ENCODE data around the gene CARD14. TPM values are rescaled to one million over a fixed set of nuclear protein-coding genes. Genes with fewer than 3 reads are reported as not detected.
"Not testable (repeated sequence)": the region's sequence is repeated elsewhere in the genome, so short reads cannot be mapped to it uniquely, and the experiment has no call there.

Gene CARD14
- total RNA-seq, 1 experiment from 2014 or later: 16.5 TPM

DNA sequence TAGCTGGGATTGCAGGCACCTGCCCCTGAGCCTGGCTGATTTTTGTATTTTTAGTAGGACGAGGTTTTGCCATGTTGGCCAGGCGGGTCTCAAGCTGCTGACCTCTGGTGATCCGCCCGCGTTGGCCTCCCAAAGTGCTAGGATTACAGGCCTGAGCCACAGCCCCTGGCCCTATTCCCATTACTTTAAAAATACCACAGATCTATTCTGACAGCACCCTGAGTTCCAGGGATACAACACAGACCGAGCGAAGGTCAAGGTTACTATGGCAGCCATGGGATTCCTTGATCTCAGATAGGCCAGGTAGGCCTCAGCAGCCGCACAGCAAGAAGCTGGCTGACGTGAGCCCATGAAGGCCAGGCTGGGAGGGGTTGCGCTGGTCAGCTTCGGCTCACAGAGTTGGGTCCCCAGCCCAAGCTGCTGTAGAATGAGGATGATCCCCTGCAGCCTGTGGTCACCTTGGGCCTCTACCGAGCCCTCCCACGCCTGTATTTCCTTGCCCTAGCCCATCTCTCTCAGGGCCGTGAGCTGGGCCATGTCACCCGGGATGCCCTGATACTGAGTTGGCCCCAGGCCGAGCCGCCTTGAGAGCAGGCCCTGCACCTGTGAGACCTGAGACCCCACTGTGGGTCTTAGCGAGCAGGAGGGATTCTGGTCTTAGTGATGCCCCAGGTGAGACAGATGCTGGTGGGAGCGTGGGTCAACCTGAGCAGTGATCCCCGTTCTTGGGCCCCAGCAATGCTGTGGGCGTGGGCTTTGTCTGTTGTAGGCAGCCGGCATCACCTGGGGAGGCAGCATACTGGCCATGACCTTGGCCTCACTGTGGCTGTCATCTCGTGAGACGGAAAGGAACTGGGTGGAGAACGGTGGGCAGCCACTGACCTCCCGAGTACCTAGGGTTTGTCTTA, 74.0 kb downstream of the CARD14 start:
- Histone ChIP-seq H3K4me2 (no peak overlapping the region), H3K4me1 (replicated peaks; ENCODE audit: insufficient read depth) (no peaks in the 10 kb centered on the region), H3K27ac (no peak overlapping the region), H3K4me3 (no peak overlapping the region), H3K36me3 (ENCODE audit: low read depth) (no peaks in the 10 kb centered on the region), H3F3A (ENCODE audit: insufficient read depth, low read depth) (no peaks in the 10 kb centered on the region), H3K9me3 (ENCODE audit: insufficient read depth, low read depth) (no peaks in the 10 kb centered on the region), H3K27me3 (ENCODE audit: insufficient read depth, low read depth) (no peaks in the 10 kb centered on the region), H2AFZ (no peak overlapping the region), H3K79me2 (ENCODE audit: low read depth) (no peaks in the 10 kb centered on the region), H4K20me1 (ENCODE audit: insufficient read depth) (no peaks in the 10 kb centered on the region), H3K9me2 (ENCODE audit: insufficient read depth) (no peaks in the 10 kb centered on the region)
- BruUV-seq (replicated peaks): no TSS peak
- no peak for TF ChIP-seq EZH2 (IDR thresholded peaks at IDR 0.05; ENCODE audit: low read depth)
- TF ChIP-seq, protein P1, sequence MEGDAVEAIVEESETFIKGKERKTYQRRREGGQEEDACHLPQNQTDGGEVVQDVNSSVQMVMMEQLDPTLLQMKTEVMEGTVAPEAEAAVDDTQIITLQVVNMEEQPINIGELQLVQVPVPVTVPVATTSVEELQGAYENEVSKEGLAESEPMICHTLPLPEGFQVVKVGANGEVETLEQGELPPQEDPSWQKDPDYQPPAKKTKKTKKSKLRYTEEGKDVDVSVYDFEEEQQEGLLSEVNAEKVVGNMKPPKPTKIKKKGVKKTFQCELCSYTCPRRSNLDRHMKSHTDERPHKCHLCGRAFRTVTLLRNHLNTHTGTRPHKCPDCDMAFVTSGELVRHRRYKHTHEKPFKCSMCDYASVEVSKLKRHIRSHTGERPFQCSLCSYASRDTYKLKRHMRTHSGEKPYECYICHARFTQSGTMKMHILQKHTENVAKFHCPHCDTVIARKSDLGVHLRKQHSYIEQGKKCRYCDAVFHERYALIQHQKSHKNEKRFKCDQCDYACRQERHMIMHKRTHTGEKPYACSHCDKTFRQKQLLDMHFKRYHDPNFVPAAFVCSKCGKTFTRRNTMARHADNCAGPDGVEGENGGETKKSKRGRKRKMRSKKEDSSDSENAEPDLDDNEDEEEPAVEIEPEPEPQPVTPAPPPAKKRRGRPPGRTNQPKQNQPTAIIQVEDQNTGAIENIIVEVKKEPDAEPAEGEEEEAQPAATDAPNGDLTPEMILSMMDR (conservative IDR thresholded peaks at IDR 0.05): no peak
- intact Hi-C loops (cut with micrococcal nuclease; ENCODE audit: unreplicated experiment): no loop called here
- ChIA-PET POLR2A (ENCODE audit: unreplicated experiment) (no interaction called here), CTCF (no interaction called here)
- DNase-seq: no peak

DNA sequence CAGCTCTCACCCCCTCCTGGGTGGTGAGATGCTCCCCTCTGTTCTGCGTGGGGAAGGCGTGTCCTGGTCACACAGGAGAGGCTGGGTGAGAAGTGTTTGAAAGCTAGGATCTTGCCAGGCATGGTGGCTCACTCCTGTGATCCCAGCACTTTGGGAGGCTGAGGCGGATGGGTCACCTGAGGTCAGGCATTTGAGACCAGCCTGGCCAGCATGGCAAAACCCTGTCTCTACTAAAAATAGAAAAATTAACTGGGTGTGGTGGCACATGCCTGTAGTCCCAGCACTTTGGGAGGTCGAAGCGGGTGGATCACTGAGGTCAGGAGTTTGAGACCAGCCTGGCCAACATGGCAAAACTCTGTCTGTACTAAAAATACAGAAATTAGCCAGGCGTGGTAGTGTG, 74.6 kb downstream of the CARD14 start:
- H3K9me3 ChIP-seq (ENCODE audit: insufficient read depth, low read depth); H4K20me1 ChIP-seq (ENCODE audit: insufficient read depth); H3K4me1 ChIP-seq (replicated peaks; ENCODE audit: insufficient read depth); BruUV-seq (replicated peaks); H3F3A ChIP-seq (ENCODE audit: insufficient read depth, low read depth); H3K36me3 ChIP-seq (ENCODE audit: low read depth); H3K27me3 ChIP-seq (ENCODE audit: insufficient read depth, low read depth); H3K4me2 ChIP-seq; POLR2A ChIA-PET (ENCODE audit: unreplicated experiment); intact Hi-C loops (cut with micrococcal nuclease; ENCODE audit: unreplicated experiment); H2AFZ ChIP-seq; H3K79me2 ChIP-seq (ENCODE audit: low read depth); DNase-seq; H3K9me2 ChIP-seq (ENCODE audit: insufficient read depth); H3K27ac ChIP-seq; H3K4me3 ChIP-seq: not testable (repeated sequence)
- CTCF ChIA-PET: interaction anchor here (0.7 kb wide), 1 partner anchor 876 kb away, joined by 8 read pairs; no protein-coding TSS in a partner anchor

DNA sequence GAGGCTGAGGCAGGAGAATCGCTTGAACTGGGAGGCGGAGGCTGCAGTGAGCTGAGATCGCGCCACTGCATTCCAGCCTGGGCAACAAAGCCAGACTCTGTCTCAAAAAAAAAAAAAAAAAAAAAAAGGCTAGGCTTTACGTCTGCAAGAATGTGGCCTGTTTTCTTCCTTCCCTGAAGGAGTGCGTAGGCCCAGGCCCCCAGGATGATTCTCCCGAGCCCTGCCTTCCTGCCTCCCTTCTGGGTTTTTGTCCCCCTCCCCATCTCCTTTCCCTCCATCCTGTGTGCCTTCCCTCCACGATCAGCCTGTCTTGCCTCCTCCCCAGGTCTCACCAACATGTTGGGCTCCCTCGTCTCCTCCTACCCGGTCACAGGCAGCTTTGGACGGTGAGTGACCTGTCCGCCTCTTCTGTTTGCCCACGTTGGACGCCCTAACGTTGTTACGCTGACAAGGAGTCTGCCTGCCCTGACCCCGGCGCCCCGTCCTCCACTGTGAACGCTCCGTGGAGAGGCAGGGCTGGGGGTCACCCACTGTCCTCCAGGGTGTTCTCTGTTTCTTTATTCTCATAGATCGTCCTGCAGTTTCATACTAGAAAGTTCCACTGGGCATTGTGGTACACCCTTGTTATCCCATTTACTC, 75.2 kb downstream of the CARD14 start:
- Histone ChIP-seq H2AFZ (no peak overlapping the region), H3K27me3 (ENCODE audit: insufficient read depth, low read depth) (no peaks in the 10 kb centered on the region), H3K4me1 (replicated peaks; ENCODE audit: insufficient read depth) (no peaks in the 10 kb centered on the region), H3K36me3 (ENCODE audit: low read depth) (no peaks in the 10 kb centered on the region), H3K79me2 (ENCODE audit: low read depth) (no peaks in the 10 kb centered on the region), H4K20me1 (ENCODE audit: insufficient read depth) (no peaks in the 10 kb centered on the region), H3K4me3 (no peak overlapping the region), H3K9me3 (ENCODE audit: insufficient read depth, low read depth) (no peaks in the 10 kb centered on the region), H3K4me2 (no peak overlapping the region), H3K27ac (no peak overlapping the region), H3K9me2 (ENCODE audit: insufficient read depth) (no peaks in the 10 kb centered on the region), H3F3A (ENCODE audit: insufficient read depth, low read depth) (no peaks in the 10 kb centered on the region)
- no peak for TF ChIP-seq EZH2 (IDR thresholded peaks at IDR 0.05; ENCODE audit: low read depth)
- TF ChIP-seq, protein P1 (conservative IDR thresholded peaks at IDR 0.05): no peak
- no peak for DNase-seq
- POLR2A ChIA-PET (ENCODE audit: unreplicated experiment): no interaction called here
- CTCF ChIA-PET: interaction anchor here (0.7 kb wide), 1 partner anchor 875 kb away, joined by 8 read pairs; no protein-coding TSS in a partner anchor
- BruUV-seq (replicated peaks): no TSS peak
- intact Hi-C loops (cut with micrococcal nuclease; ENCODE audit: unreplicated experiment): no loop called here

Measured in PC-9 (cell line).